ENCODE measurements around the gene VPS13C.
A peak's percentile ranks its signal among the peaks of the same experiment; 100 is the strongest.
"Not testable (repeated sequence)": the region's sequence is repeated elsewhere in the genome, so short reads cannot be mapped to it uniquely, and the experiment has no call there.

VPS13C gene

GRCh38 chr15:62021991-62022600, 38.2 kb downstream of the VPS13C start:
- Histone ChIP-seq H3K36me3 (peaks cover 10% of the 10 kb centered on the region), H3K4me3 (ENCODE audit: low read depth, low read length) (no peak overlapping the region), H3K9me3 (no peaks in the 10 kb centered on the region), H3K4me1 (peaks cover 3% of the 10 kb centered on the region; the same call in 1 of the 2 replicates), H3K27me3 (no peaks in the 10 kb centered on the region)
- TF ChIP-seq CTCF (IDR thresholded peaks at IDR 0.05; ENCODE audit: low read depth, low read length): peak; percentile 66
- DNase-seq: peak; percentile 10

GRCh38 chr15:62020576-62021160, 39.6 kb downstream of the VPS13C start:
- no peak for DNase-seq
- no peaks in the 10 kb centered on the region for H3K27me3 ChIP-seq
- H3K9me3 ChIP-seq: no peaks in the 10 kb centered on the region
- no peak overlapping the region for H3K4me3 ChIP-seq (ENCODE audit: low read depth, low read length)
- H3K4me1 ChIP-seq: peaks cover 3% of the 10 kb centered on the region; the same call in 1 of the 2 replicates
- TF ChIP-seq CTCF (IDR thresholded peaks at IDR 0.05; ENCODE audit: low read depth, low read length): no peak
- H3K36me3 ChIP-seq: peaks cover 10% of the 10 kb centered on the region

- DNase-seq; H3K9me3 ChIP-seq; H3K4me3 ChIP-seq (ENCODE audit: low read depth, low read length); H3K4me1 ChIP-seq; H3K27me3 ChIP-seq: not testable (repeated sequence)
- peaks cover 16% of the 10 kb centered on the region for H3K36me3 ChIP-seq
These were observed 54.9 kb downstream of the VPS13C start for GRCh38 chr15:62005354-62005753.

GRCh38 chr15:61997786-61998185, 62.5 kb downstream of the VPS13C start:
- H3K4me3 ChIP-seq (ENCODE audit: low read depth, low read length): no peak overlapping the region
- no peak for DNase-seq
- TF ChIP-seq CTCF (IDR thresholded peaks at IDR 0.05; ENCODE audit: low read depth, low read length): no peak

GRCh38 chr15:61996056-61996635, 64.1 kb downstream of the VPS13C start:
- Histone ChIP-seq H3K4me3 (ENCODE audit: low read depth, low read length) (no peak overlapping the region), H3K9me3 (no peaks in the 10 kb centered on the region), H3K27me3 (no peaks in the 10 kb centered on the region), H3K36me3 (no peaks in the 10 kb centered on the region), H3K4me1 (no peaks in the 10 kb centered on the region; the same call in 1 of the 2 replicates)
- TF ChIP-seq CTCF (IDR thresholded peaks at IDR 0.05; ENCODE audit: low read depth, low read length): no peak
- no peak for DNase-seq

More at GRCh38 chr15:61997786-61998185, 62.5 kb downstream of the VPS13C start:
- Histone ChIP-seq H3K4me1 (no peaks in the 10 kb centered on the region; the same call in 1 of the 2 replicates), H3K9me3 (no peaks in the 10 kb centered on the region), H3K36me3 (no peaks in the 10 kb centered on the region), H3K27me3 (no peaks in the 10 kb centered on the region)

- TF ChIP-seq CTCF (IDR thresholded peaks at IDR 0.05; ENCODE audit: low read depth, low read length): no peak
- DNase-seq: no peak
- peaks cover 8% of the 10 kb centered on the region; the same call in 1 of the 2 replicates for H3K36me3 ChIP-seq
These were observed 66.0 kb downstream of the VPS13C start for GRCh38 chr15:61994216-61994615.

More at GRCh38 chr15:61994216-61994615, 66.0 kb downstream of the VPS13C start:
- no peaks in the 10 kb centered on the region for H3K9me3 ChIP-seq
- H3K27me3 ChIP-seq: no peaks in the 10 kb centered on the region
- no peak overlapping the region for H3K4me3 ChIP-seq (ENCODE audit: low read depth, low read length)
- no peaks in the 10 kb centered on the region; the same call in 1 of the 2 replicates for H3K4me1 ChIP-seq
